Upper lobe of right lung (tissue), 1 donor: ENCODE measurements around the gene RPS10. TPM values are rescaled to one million over a fixed set of nuclear protein-coding genes. Genes with fewer than 3 reads are reported as not detected.

Source experiments
- ATAC-seq: fragments of 200-7000 bp; cut with Tn5 transposase; one replicate; pipeline ENCODE4 v1.9.1; 2020; ENCODE audit warnings: mild to moderate bottlenecking, moderate library complexity
- DNase-seq: peaks from one replicate; pipeline ENCODE4 v3.0.0-alpha.2; 2020
- H3K27ac ChIP-seq: fragments of 200-600 bp; one replicate; pipeline ENCODE4 v1.8.0; 2022
- H3K27me3 ChIP-seq: fragments of 200-600 bp; one replicate; pipeline ENCODE4 v1.8.0; 2022; ENCODE audit warnings: mild to moderate bottlenecking
- H3K36me3 ChIP-seq: fragments of 200-600 bp; one replicate; pipeline ENCODE4 v1.8.0; 2022
- H3K4me1 ChIP-seq: fragments of 200-600 bp; one replicate; pipeline ENCODE4 v1.8.0; 2022
- H3K4me3 ChIP-seq: fragments of 200-600 bp; one replicate; pipeline ENCODE4 v1.8.0; 2022; ENCODE audit warnings: mild to moderate bottlenecking
- H3K9me3 ChIP-seq: fragments of 200-600 bp; one replicate; pipeline ENCODE4 v1.8.0; 2022
- CTCF ChIP-seq: fragments of 200-600 bp; IDR thresholded peaks from one replicate; pipeline ENCODE4 v1.8.0; 2022; ENCODE audit warnings: antibody characterized with exemption
- intact Hi-C: fragments of 100-400 bp; cut with DNase I; formaldehyde crosslinking; loops from one replicate; pipeline ENCODE4 v1.11.0; 2022
- long read RNA-seq: library from polyadenylated mRNA; unstranded; transcript quantifications from one replicate; pipeline ENCODE4 v2.0.0, GENCODE V29; 2021
- total RNA-seq: library from RNA; stranded (reverse); fragmentation: NEBNext Ultra II Directional; extraction: Animal tissue kit (Norgen Biotek cat#: 25700); gene quantifications from one replicate; pipeline ENCODE4 v1.2.1, GENCODE V29; 2021
- donor health status: DM: no; HTN: yes; CAD: no; lungs with severe emphysema.

RPS10 gene
- 875 TPM for total RNA-seq
- long read RNA-seq, transcript RPS10-209 (6 exons, 588 nt) = major isoform, 98 of 104 reads
- long read RNA-seq, partial matches to known transcripts = 2 of 104 reads
- long read RNA-seq, other reads (novel, unspliced or antisense) = 0 of 104 reads

GRCh38 chr6:34425498-34426410, at the start of gene RPS10:
RPS10 (minus strand) TSS chr6:34426069; CDS start chr6:34425221, 848 bp downstream.
- intact Hi-C loops = no loop called here
- H3K4me1 ChIP-seq = peaks cover 17% of the 10 kb centered on the region

GRCh38 chr6:34475238-34475682, 49.4 kb upstream of the RPS10 start:
- TF ChIP-seq CTCF = no peak
- intact Hi-C loops = no loop called here
- no peaks in the 10 kb centered on the region for H3K27me3 ChIP-seq
- H3K4me3 ChIP-seq = no peak overlapping the region
- no peaks in the 10 kb centered on the region for H3K9me3 ChIP-seq
- no peak overlapping the region for H3K27ac ChIP-seq
- no peak for ATAC-seq
- DNase-seq = no peak
- H3K4me1 ChIP-seq = no peaks in the 10 kb centered on the region
- no peaks in the 10 kb centered on the region for H3K36me3 ChIP-seq

More at GRCh38 chr6:34425498-34426410, at the start of gene RPS10:
- Histone ChIP-seq H3K27me3 (no peaks in the 10 kb centered on the region), H3K27ac (peak within 1 kb of the TSS; percentile 86), H3K36me3 (peaks cover 42% of the 10 kb centered on the region), H3K9me3 (no peaks in the 10 kb centered on the region), H3K4me3 (peak within 1 kb of the TSS; percentile 92)
- no peak for TF ChIP-seq CTCF
- peak; percentile 96 for DNase-seq
- peak; percentile 100 for ATAC-seq

GRCh38 chr6:34474754-34475153, 48.9 kb upstream of the RPS10 start:
- no peak for ATAC-seq
- Histone ChIP-seq H3K4me3 (no peak overlapping the region), H3K27ac (no peak overlapping the region), H3K9me3 (no peaks in the 10 kb centered on the region), H3K36me3 (no peaks in the 10 kb centered on the region), H3K27me3 (no peaks in the 10 kb centered on the region), H3K4me1 (no peaks in the 10 kb centered on the region)
- TF ChIP-seq CTCF = no peak
- DNase-seq = no peak
- intact Hi-C loops = no loop called here

- intact Hi-C loops = no loop called here
- Histone ChIP-seq H3K36me3 (no peaks in the 10 kb centered on the region), H3K27ac (no peak overlapping the region), H3K4me1 (no peaks in the 10 kb centered on the region), H3K27me3 (no peaks in the 10 kb centered on the region), H3K9me3 (no peaks in the 10 kb centered on the region), H3K4me3 (no peak overlapping the region)
- ATAC-seq (no peak), DNase-seq (no peak)
- TF ChIP-seq CTCF = no peak
These were observed 48.1 kb upstream of the RPS10 start for GRCh38 chr6:34473967-34474366.

- H3K27me3 ChIP-seq = no peaks in the 10 kb centered on the region
- no peaks in the 10 kb centered on the region for H3K36me3 ChIP-seq
- no peaks in the 10 kb centered on the region for H3K9me3 ChIP-seq
- H3K4me1 ChIP-seq = no peaks in the 10 kb centered on the region
- ATAC-seq (no peak), DNase-seq (no peak)
- H3K4me3 ChIP-seq = no peak overlapping the region
- H3K27ac ChIP-seq = no peak overlapping the region
- no peak for TF ChIP-seq CTCF
- intact Hi-C loops = no loop called here
These were observed 46.6 kb upstream of the RPS10 start for GRCh38 chr6:34472425-34472824.
